ENCODE results near the gene PPP1R11.

- no peak for TF ChIP-seq CTCF (conservative IDR thresholded peaks at IDR 0.05 in 1 of 2, IDR thresholded peaks at IDR 0.05 in 1 of 2; ENCODE audit: extremely low read depth in 1 of 2, insufficient read depth in 1 of 2, low read depth in 1 of 2, low read length in 2 of 2)
- no peak for TF ChIP-seq EZH2 (IDR thresholded peaks at IDR 0.05; ENCODE audit: borderline replicate concordance, low read length)
These were observed 25.8 kb upstream of the PPP1R11 start for GRCh38 chr6:30041221-30041620.

Data from mammary epithelial cell (primary cell).